ENCODE measurements around the gene P2RX2.

- no peak for TF ChIP-seq CTCF (conservative IDR thresholded peaks at IDR 0.05)
- no peak for TF ChIP-seq EZH2 (IDR thresholded peaks at IDR 0.05; ENCODE audit: low read depth)
Measured at GRCh38 chr12:132575661-132576060, 42.9 kb upstream of the P2RX2 start.

Measured in PC-9 (cell line).